Mesenchymal stem cell (in vitro differentiated cells and primary cell): ENCODE results near the gene TMCO4.

Experiments used
- DNase-seq: peaks from one replicate; pipeline ENCODE4 v3.0.0-alpha.2; 2013
- H2AFZ ChIP-seq: one replicate; pipeline ENCODE4 v1.6.1; 2013; ENCODE audit warnings: low read depth, mild to moderate bottlenecking, control low read depth, inconsistent platforms, low read length, moderate library complexity
- H2AK5ac ChIP-seq: 2 replicates; pipeline ENCODE4 v1.6.1; 2013; ENCODE audit warnings: low read length, moderate library complexity, mild to moderate bottlenecking, inconsistent platforms; ENCODE audit not compliant: severe bottlenecking
- H2BK120ac ChIP-seq: one replicate; pipeline ENCODE4 v1.6.1; 2013; ENCODE audit warnings: low read depth, mild to moderate bottlenecking, inconsistent platforms, low read length, moderate library complexity
- H2BK12ac ChIP-seq, 2 experiments: one replicate each; pipeline ENCODE4 v1.6.1; 2013; ENCODE audit warnings: inconsistent platforms in 2 of 2, low read length in 2 of 2, mild to moderate bottlenecking in 2 of 2, moderate library complexity in 2 of 2, control low read depth in 1 of 2
- H2BK15ac ChIP-seq: one replicate; pipeline ENCODE4 v1.6.1; 2013; ENCODE audit warnings: mild to moderate bottlenecking, low read depth, inconsistent platforms; ENCODE audit not compliant: poor library complexity, severe bottlenecking
- H2BK5ac ChIP-seq: 2 replicates; pipeline ENCODE4 v1.6.1; 2013; ENCODE audit warnings: low read depth, mild to moderate bottlenecking, low read length, control low read depth, inconsistent platforms; ENCODE audit not compliant: poor library complexity, severe bottlenecking
- H3K14ac ChIP-seq, 2 experiments: one replicate each; pipeline ENCODE4 v1.6.1; 2013; ENCODE audit warnings: inconsistent platforms in 2 of 2, low read length in 2 of 2, control low read depth in 1 of 2, mild to moderate bottlenecking in 1 of 2, moderate library complexity in 1 of 2
- H3K18ac ChIP-seq, 2 experiments: one replicate each; pipeline ENCODE4 v1.6.1; 2013; ENCODE audit warnings: inconsistent platforms in 2 of 2, low read length in 2 of 2, control low read depth in 1 of 2, low read depth in 1 of 2, mild to moderate bottlenecking in 1 of 2
- H3K23ac ChIP-seq, 2 experiments: one replicate each; pipeline ENCODE4 v1.6.1; 2013; ENCODE audit warnings: inconsistent platforms in 2 of 2, low read length in 2 of 2, mild to moderate bottlenecking in 2 of 2, moderate library complexity in 2 of 2, control low read depth in 1 of 2
- H3K27ac ChIP-seq: 2 replicates; pipeline ENCODE4 v1.5.1; 2013; ENCODE audit warnings: mild to moderate bottlenecking, moderate library complexity, low read length, control low read depth, inconsistent platforms; ENCODE audit not compliant: poor library complexity, severe bottlenecking
- H3K27me3 ChIP-seq, 2 experiments: 2 replicates each; pipeline versions ENCODE4 v1.6.1 to v1.7.0; 2013; ENCODE audit warnings: low read length in 2 of 2, mild to moderate bottlenecking in 2 of 2, moderate library complexity in 2 of 2, control low read depth in 1 of 2, inconsistent platforms in 1 of 2; ENCODE audit not compliant: control insufficient read depth in 1 of 2, insufficient read depth in 1 of 2
- H3K36me3 ChIP-seq, 2 experiments: 2 replicates each; pipeline versions ENCODE4 v1.6.1 to v1.7.0; 2013; ENCODE audit warnings: low read length in 2 of 2, control low read depth in 1 of 2, inconsistent platforms in 1 of 2, low read depth in 1 of 2, mild to moderate bottlenecking in 1 of 2; ENCODE audit not compliant: insufficient read depth in 2 of 2, control insufficient read depth in 1 of 2
- H3K4ac ChIP-seq, 2 experiments: one replicate each; pipeline ENCODE4 v1.6.1; 2013; ENCODE audit warnings: inconsistent platforms in 2 of 2, low read length in 2 of 2, mild to moderate bottlenecking in 2 of 2, moderate library complexity in 2 of 2, control low read depth in 1 of 2, low read depth in 1 of 2
- H3K4me1 ChIP-seq: 2 replicates; pipeline ENCODE4 v1.6.1; 2013; ENCODE audit warnings: low read depth, low read length, control low read depth; ENCODE audit not compliant: control insufficient read depth, insufficient read depth
- H3K4me2 ChIP-seq: 2 replicates; pipeline ENCODE4 v1.6.1; 2013; ENCODE audit warnings: low read length, mild to moderate bottlenecking, inconsistent platforms; ENCODE audit not compliant: poor library complexity, severe bottlenecking
- H3K4me3 ChIP-seq, 2 experiments: 2 replicates each; pipeline versions ENCODE4 v1.5.1 to v1.7.0; 2013; ENCODE audit warnings: low read length in 2 of 2, mild to moderate bottlenecking in 2 of 2, control low read depth in 1 of 2, low read depth in 1 of 2; ENCODE audit not compliant: insufficient read depth in 1 of 2
- H3K79me1 ChIP-seq: replicated peaks from 2 replicates; pipeline ENCODE4 v1.6.1; 2013; ENCODE audit warnings: mild to moderate bottlenecking, control low read depth, low read length, inconsistent platforms; ENCODE audit not compliant: poor library complexity, severe bottlenecking
- H3K9ac ChIP-seq: 2 replicates; pipeline ENCODE4 v1.7.0; 2013; ENCODE audit warnings: mild to moderate bottlenecking, low read length, moderate library complexity
- H3K9me3 ChIP-seq: 2 replicates; pipeline ENCODE4 v1.7.0; 2013; ENCODE audit warnings: mild to moderate bottlenecking, low read length; ENCODE audit not compliant: control insufficient read depth
- H4K8ac ChIP-seq: one replicate; pipeline ENCODE4 v1.6.1; 2013; ENCODE audit warnings: inconsistent platforms, mild to moderate bottlenecking, low read length, moderate library complexity
- H4K91ac ChIP-seq: one replicate; pipeline ENCODE4 v1.6.1; 2013; ENCODE audit warnings: mild to moderate bottlenecking, low read length, inconsistent platforms
- WGBS: methylation state at CpG from one replicate; pipeline ENCODE4 v1.1.7; 2013; ENCODE audit warnings: mixed read lengths; 5-methylcytosine and 5-hydroxymethylcytosine counted together

Gene TMCO4

GRCh38 chr1:19668888-19669287 is 130.8 kb downstream of the TMCO4 start:
- no peak for DNase-seq
- H3K79me1 ChIP-seq = no peaks in the 10 kb centered on the region
- no peak overlapping the region for H2BK15ac ChIP-seq
- no peak overlapping the region for H2AFZ ChIP-seq
- H3K23ac ChIP-seq = no peak overlapping the region
- H3K4me1 ChIP-seq = peaks cover 18% of the 10 kb centered on the region
- no peak overlapping the region for H3K4me3 ChIP-seq
- H2BK12ac ChIP-seq = no peak overlapping the region
- peaks cover 0 to 3% of the 10 kb centered on the region in 2 experiments for H3K36me3 ChIP-seq
- H3K4me2 ChIP-seq = no peak overlapping the region
- no peak overlapping the region for H3K14ac ChIP-seq
- no peak overlapping the region for H4K91ac ChIP-seq
- no peaks in the 10 kb centered on the region for H3K9me3 ChIP-seq
- no peak overlapping the region for H2BK5ac ChIP-seq
- H2BK120ac ChIP-seq = no peak overlapping the region
- no peak overlapping the region for H3K18ac ChIP-seq
- no peak overlapping the region for H3K9ac ChIP-seq
- no peak overlapping the region for H3K27ac ChIP-seq
- 86% methylated on average over 5 of the region's 8 CpGs for WGBS
- no peak overlapping the region for H3K4ac ChIP-seq
- H2AK5ac ChIP-seq = no peak overlapping the region
- no peak overlapping the region for H4K8ac ChIP-seq
- H3K27me3 ChIP-seq = peaks cover 71 to 91% of the 10 kb centered on the region in 2 experiments

- peak overlapping the region in 1 of 2 experiments; percentile 33 for H3K4me3 ChIP-seq
- peak overlapping the region; percentile 62 for H4K8ac ChIP-seq
- H3K36me3 ChIP-seq = peaks cover 0 to 3% of the 10 kb centered on the region in 2 experiments
- H3K4me2 ChIP-seq = no peak overlapping the region
- no peak overlapping the region for H2AFZ ChIP-seq
- no peak overlapping the region for H2AK5ac ChIP-seq
- no peak overlapping the region for H3K9ac ChIP-seq
- no peak overlapping the region for H3K18ac ChIP-seq
- H3K79me1 ChIP-seq = no peaks in the 10 kb centered on the region
- H2BK12ac ChIP-seq = no peak overlapping the region
- DNase-seq = no peak
- H4K91ac ChIP-seq = no peak overlapping the region
- H3K27me3 ChIP-seq = peaks cover 68 to 74% of the 10 kb centered on the region in 2 experiments
- peaks cover 18% of the 10 kb centered on the region for H3K4me1 ChIP-seq
- no peaks in the 10 kb centered on the region for H3K9me3 ChIP-seq
- H3K27ac ChIP-seq = no peak overlapping the region
- no peak overlapping the region for H3K4ac ChIP-seq
- WGBS = 23% methylated on average over 84 of the region's 84 CpGs
- H2BK15ac ChIP-seq = peak overlapping the region; percentile 38
- no peak overlapping the region for H3K23ac ChIP-seq
- H3K14ac ChIP-seq = no peak overlapping the region
- H2BK5ac ChIP-seq = no peak overlapping the region
- H2BK120ac ChIP-seq = no peak overlapping the region
Observed at GRCh38 chr1:19665496-19666465, 133.9 kb downstream of the TMCO4 start.

DNA sequence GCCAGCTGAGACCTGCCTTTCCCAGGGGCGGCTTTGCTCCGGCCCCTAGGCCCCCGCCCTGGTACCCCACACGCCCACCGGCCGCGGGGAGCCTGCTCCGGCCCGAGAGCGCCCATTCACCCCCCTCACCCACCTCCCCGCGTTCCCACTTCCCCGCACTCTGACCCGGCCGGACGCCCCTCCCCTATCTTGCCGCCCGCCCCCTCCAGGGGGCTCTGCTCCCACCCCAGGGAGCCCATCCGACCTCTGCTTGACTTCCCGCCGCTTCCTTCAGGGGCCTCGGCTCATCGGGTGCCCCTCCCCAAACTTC is 134.6 kb downstream of the TMCO4 start:
- H3K23ac ChIP-seq = peak overlapping the region in 1 of 2 experiments; percentile 31
- peaks cover 69 to 71% of the 10 kb centered on the region in 2 experiments for H3K27me3 ChIP-seq
- H3K4ac ChIP-seq = no peak overlapping the region
- no peak overlapping the region for H2BK120ac ChIP-seq
- WGBS = 3% methylated on average over 23 of the region's 23 CpGs
- no peak overlapping the region for H2BK12ac ChIP-seq
- H3K9me3 ChIP-seq = no peaks in the 10 kb centered on the region
- H2AK5ac ChIP-seq = no peak overlapping the region
- no peak overlapping the region for H2AFZ ChIP-seq
- peak overlapping the region; percentile 73 for H3K4me2 ChIP-seq
- H2BK15ac ChIP-seq = no peak overlapping the region
- H3K4me1 ChIP-seq = peaks cover 18% of the 10 kb centered on the region
- no peak for DNase-seq
- no peak overlapping the region for H2BK5ac ChIP-seq
- no peak overlapping the region for H4K91ac ChIP-seq
- no peak overlapping the region for H3K14ac ChIP-seq
- no peak overlapping the region for H3K27ac ChIP-seq
- H3K4me3 ChIP-seq = peak overlapping the region in 1 of 2 experiments; percentile 9
- no peak overlapping the region for H3K18ac ChIP-seq
- H3K36me3 ChIP-seq = peaks cover 0 to 3% of the 10 kb centered on the region in 2 experiments
- H3K9ac ChIP-seq = no peak overlapping the region
- no peak overlapping the region for H4K8ac ChIP-seq
- H3K79me1 ChIP-seq = no peaks in the 10 kb centered on the region

DNA sequence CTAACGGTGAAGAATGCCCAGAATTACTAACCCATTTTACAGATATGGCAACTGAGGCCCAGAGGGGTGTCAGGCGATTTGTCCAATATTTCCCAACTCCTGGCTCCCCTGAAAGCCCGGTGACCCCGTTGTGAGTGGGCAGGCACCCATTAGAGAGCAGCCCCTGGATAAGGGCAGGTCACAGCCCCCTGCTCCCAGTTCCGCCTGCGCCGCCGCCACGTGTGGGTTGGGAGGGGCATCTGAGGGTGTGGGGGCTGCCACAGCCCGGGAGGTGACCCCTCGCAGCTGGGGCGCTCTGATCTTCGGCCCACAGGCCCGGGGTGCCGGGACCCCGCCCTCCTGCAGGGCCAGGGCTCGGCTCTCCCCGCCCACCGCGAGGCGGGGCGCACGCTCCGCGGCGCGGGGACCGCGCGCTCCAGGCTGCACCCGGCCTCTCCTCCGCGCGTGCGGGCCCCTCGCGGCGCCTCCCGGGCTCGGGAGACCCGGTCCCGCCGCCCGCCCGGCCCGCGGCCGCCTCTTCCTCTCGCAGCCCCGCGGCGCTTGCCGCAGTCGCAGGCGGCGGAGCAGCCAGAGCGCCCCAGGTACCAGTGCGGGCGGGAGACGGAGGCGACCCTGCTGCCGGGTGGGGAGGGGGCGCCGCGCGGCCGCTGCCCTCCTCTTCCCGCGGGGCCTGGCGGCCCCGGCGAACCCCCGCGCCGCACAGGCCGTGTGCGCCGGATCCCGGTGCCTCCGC is 135.1 kb downstream of the TMCO4 start, which contains the start of gene HTR6:
Gene HTR6 (plus strand): TSS at position 423 of the 733 bp plus-strand sequence. CDS start 879 bp downstream, outside the sequence.
- Histone ChIP-seq H3K79me1 (no peaks in the 10 kb centered on the region), H2AFZ (no peak within 1 kb of the TSS), H4K91ac (no peak within 1 kb of the TSS), H3K4ac (no peak within 1 kb of the TSS), H3K18ac (no peak within 1 kb of the TSS), H3K14ac (no peak within 1 kb of the TSS), H2BK120ac (no peak within 1 kb of the TSS), H3K27ac (no peak within 1 kb of the TSS), H2BK5ac (no peak within 1 kb of the TSS), H4K8ac (no peak within 1 kb of the TSS), H3K4me2 (peak within 1 kb of the TSS; percentile 73), H3K9me3 (no peaks in the 10 kb centered on the region), H3K4me3 (peak within 1 kb of the TSS; percentile 20 to 29), H2BK15ac (peak within 1 kb of the TSS; percentile 38), H2BK12ac (no peak within 1 kb of the TSS), H3K23ac (peak within 1 kb of the TSS in 1 of 2 experiments; percentile 31), H3K36me3 (peaks cover 0 to 3% of the 10 kb centered on the region in 2 experiments), H3K27me3 (peaks cover 64 to 65% of the 10 kb centered on the region in 2 experiments), H3K4me1 (peaks cover 19% of the 10 kb centered on the region), H3K9ac (no peak within 1 kb of the TSS), H2AK5ac (no peak within 1 kb of the TSS)
- 17% methylated on average over 14 of the region's 80 CpGs for WGBS
- DNase-seq = no peak
